Left ventricle myocardium inferior (tissue), 1 donor: ENCODE data around the gene CCDC82. TPM values are rescaled to one million over a fixed set of nuclear protein-coding genes. Genes with fewer than 3 reads are reported as not detected.

Experiments used
- DNase-seq: peaks from one replicate; pipeline ENCODE4 v3.0.0-alpha.2; 2020
- H3K27ac ChIP-seq: fragments of 200-600 bp; replicated peaks from 2 replicates; pipeline ENCODE4 v1.8.0; 2021
- H3K27me3 ChIP-seq: fragments of 200-600 bp; 2 replicates; pipeline ENCODE4 v1.8.0; 2021; ENCODE audit warnings: low read depth
- H3K36me3 ChIP-seq: fragments of 200-600 bp; 2 replicates; pipeline ENCODE4 v1.8.0; 2021
- H3K4me1 ChIP-seq: fragments of 200-600 bp; 2 replicates; pipeline ENCODE4 v1.8.0; 2021
- H3K4me3 ChIP-seq: fragments of 200-600 bp; 2 replicates; pipeline ENCODE4 v1.8.0; 2021; ENCODE audit warnings: mild to moderate bottlenecking, moderate library complexity
- H3K9me3 ChIP-seq: fragments of 200-600 bp; replicated peaks from 2 replicates; pipeline ENCODE4 v1.8.0; 2021
- CTCF ChIP-seq: fragments of 200-600 bp; IDR thresholded peaks from 2 replicates; pipeline ENCODE4 v1.8.0; 2021; ENCODE audit warnings: antibody characterized with exemption, mild to moderate bottlenecking, borderline replicate concordance
- intact Hi-C: fragments of 100-400 bp; cut with micrococcal nuclease; formaldehyde crosslinking; loops from one replicate; pipeline ENCODE4 v1.11.0; 2022
- total RNA-seq: library from RNA; stranded (reverse); fragmentation: NEBNext Ultra II Directional; extraction: Animal tissue kit (Norgen Biotek cat#: 25700); gene quantifications from one replicate; pipeline ENCODE4 v1.2.1, GENCODE V29; 2021
- donor health status: DM: no; HTN: yes; CAD: no; lungs with severe emphysema.

Gene CCDC82
- total RNA-seq, 1 donor from 2014 or later, result 15.9 TPM

DNA sequence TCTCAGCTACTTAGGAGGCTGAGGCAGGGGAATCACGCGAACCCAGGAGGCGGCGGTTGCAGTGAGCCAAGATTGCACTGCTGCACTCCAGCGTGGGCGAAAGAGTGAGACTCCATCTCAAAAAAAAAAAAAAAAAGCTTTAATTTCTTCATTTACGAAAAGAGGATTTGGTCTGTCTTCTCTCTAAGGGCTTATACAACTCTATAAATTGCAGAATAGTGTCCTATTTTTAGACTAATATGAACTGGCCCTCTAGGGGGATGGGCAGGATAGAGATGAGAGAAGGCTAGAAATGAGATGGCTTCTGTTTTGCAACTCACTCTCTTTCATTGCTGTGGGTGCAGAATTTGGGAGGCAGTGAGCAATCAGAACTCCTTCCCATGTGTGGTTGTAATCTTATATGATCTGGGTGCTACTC, 58.0 kb downstream of the CCDC82 start:
- H3K4me3 ChIP-seq, result no peak overlapping the region
- no peak for DNase-seq

GRCh38 chr11:96330511-96330859, 59.2 kb downstream of the CCDC82 start:
- intact Hi-C loops, result no loop called here
- Histone ChIP-seq H3K9me3 (no peaks in the 10 kb centered on the region), H3K4me1 (peaks cover 58% of the 10 kb centered on the region), H3K36me3 (no peaks in the 10 kb centered on the region), H3K27me3 (no peaks in the 10 kb centered on the region), H3K4me3 (no peak overlapping the region), H3K27ac (no peak overlapping the region)
- no peak for DNase-seq
- no peak for TF ChIP-seq CTCF

More for the DNA sequence above, 58.0 kb downstream of the CCDC82 start:
- H3K27ac ChIP-seq, result peak overlapping the region; percentile 56
- no peaks in the 10 kb centered on the region for H3K27me3 ChIP-seq
- TF ChIP-seq CTCF, result no peak
- no peaks in the 10 kb centered on the region for H3K36me3 ChIP-seq
- no peaks in the 10 kb centered on the region for H3K9me3 ChIP-seq
- intact Hi-C loops, result no loop called here
- peaks cover 52% of the 10 kb centered on the region for H3K4me1 ChIP-seq

GRCh38 chr11:96329855-96330510, 59.7 kb downstream of the CCDC82 start:
- Histone ChIP-seq H3K36me3 (no peaks in the 10 kb centered on the region), H3K27ac (no peak overlapping the region), H3K4me3 (no peak overlapping the region), H3K9me3 (no peaks in the 10 kb centered on the region), H3K27me3 (no peaks in the 10 kb centered on the region), H3K4me1 (peaks cover 63% of the 10 kb centered on the region)
- TF ChIP-seq CTCF, result no peak
- intact Hi-C loops, result no loop called here
- DNase-seq, result no peak

DNA sequence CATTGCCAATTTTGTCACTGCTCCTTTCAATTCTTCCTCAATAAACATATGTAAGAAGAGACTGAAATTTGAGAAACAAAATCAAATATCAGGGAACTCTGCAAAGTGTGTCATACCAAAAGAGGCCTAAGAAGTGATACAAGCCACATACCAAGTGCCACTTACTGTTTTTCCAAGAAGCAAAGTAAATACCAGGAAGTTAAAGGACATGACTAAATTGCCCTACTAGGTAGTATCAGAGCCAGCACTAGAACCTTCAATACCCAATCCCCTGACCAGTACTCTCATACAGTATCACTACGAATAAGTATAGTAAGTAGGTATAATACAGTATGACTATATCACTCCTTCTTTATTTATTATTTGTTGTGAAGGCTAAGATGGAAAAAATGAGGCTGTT, 60.3 kb downstream of the CCDC82 start:
- intact Hi-C loops, result no loop called here
- Histone ChIP-seq H3K36me3 (no peaks in the 10 kb centered on the region), H3K27ac (no peak overlapping the region), H3K9me3 (no peaks in the 10 kb centered on the region), H3K4me3 (no peak overlapping the region), H3K27me3 (no peaks in the 10 kb centered on the region), H3K4me1 (peaks cover 68% of the 10 kb centered on the region)
- DNase-seq, result no peak
- no peak for TF ChIP-seq CTCF

DNA sequence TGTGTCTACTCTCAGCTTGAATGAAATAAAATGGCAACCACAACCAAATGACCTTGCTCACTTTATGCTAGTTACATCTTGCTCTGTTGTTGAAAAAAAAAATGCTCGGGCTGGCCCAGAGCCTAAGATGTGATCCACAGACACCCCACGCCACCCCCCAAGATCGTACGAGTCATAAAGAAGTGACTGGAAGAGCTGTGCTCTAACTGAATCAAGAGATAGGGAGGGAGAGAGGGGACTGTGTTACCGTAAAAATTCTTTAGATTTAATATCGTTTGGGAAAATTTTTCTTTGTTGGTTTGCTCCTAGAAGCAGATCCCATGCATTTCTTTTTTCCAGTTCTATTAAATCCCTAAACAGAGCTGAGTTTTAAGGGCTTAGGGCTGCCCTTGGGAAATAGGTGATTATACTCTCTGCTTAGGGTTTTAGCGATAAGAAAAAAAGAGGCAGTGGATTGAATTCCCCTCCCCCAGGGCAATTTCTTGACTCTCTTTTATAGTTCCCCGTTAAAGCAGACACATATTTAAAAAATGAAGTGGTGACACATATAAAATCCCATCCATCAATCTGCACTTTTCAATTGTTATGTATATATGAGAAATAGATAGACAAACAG, 61.2 kb downstream of the CCDC82 start:
- H3K36me3 ChIP-seq, result no peaks in the 10 kb centered on the region
- no peak for DNase-seq
- H3K4me3 ChIP-seq, result no peak overlapping the region
- no peak for TF ChIP-seq CTCF
- no peak overlapping the region for H3K27ac ChIP-seq
- no peaks in the 10 kb centered on the region for H3K27me3 ChIP-seq
- H3K9me3 ChIP-seq, result no peaks in the 10 kb centered on the region
- intact Hi-C loops, result no loop called here
- peaks cover 68% of the 10 kb centered on the region for H3K4me1 ChIP-seq
